Activated CD8-positive, alpha-beta T cell treated with anti-CD3 and anti-CD28 coated beads for 36 hours (primary cell): ENCODE measurements around the gene ENG. TPM values are rescaled to one million over a fixed set of nuclear protein-coding genes. Genes with fewer than 3 reads are reported as not detected.
A peak's percentile ranks its signal among the peaks of the same experiment; 100 is the strongest.

Source experiments
- ATAC-seq: fragments of 200-7000 bp; cut with Tn5 transposase; one replicate; pipeline ENCODE4 v1.10.0; 2021; ENCODE audit warnings: mild to moderate bottlenecking, moderate library complexity
- CTCF ChIA-PET: fragments of 350-600 bp; sonication (Branson Sonifier 250); formaldehyde crosslinking; loops from one replicate; lab custom pipeline; 2021; ENCODE audit warnings: antibody characterized with exemption; lab: Charles Lee
- POLR2A ChIA-PET: fragments of 350-600 bp; sonication (Branson Sonifier 250); formaldehyde crosslinking; loops from one replicate; lab custom pipeline; 2021; ENCODE audit warnings: antibody characterized with exemption; lab: Charles Lee
- DNase-seq: peaks from one replicate; pipeline ENCODE4 v3.0.0-alpha.2; 2020
- H3K27ac Mint-ChIP-seq: one replicate; pipeline ENCODE4 v1.8.0; 2021; ENCODE audit warnings: mild to moderate bottlenecking, mixed read lengths
- H3K27me3 Mint-ChIP-seq: one replicate; pipeline ENCODE4 v1.8.0; 2021; ENCODE audit warnings: mixed read lengths
- H3K36me3 Mint-ChIP-seq: one replicate; pipeline ENCODE4 v1.8.0; 2021; ENCODE audit warnings: low read depth, mixed read lengths
- H3K4me1 Mint-ChIP-seq: one replicate; pipeline ENCODE4 v1.8.0; 2021; ENCODE audit warnings: low read depth, mixed read lengths
- H3K4me3 Mint-ChIP-seq: one replicate; pipeline ENCODE4 v1.8.0; 2021; ENCODE audit warnings: mild to moderate bottlenecking, moderate library complexity, mixed read lengths
- H3K9me3 Mint-ChIP-seq: one replicate; pipeline ENCODE4 v1.8.0; 2021; ENCODE audit warnings: mixed read lengths
- CTCF ChIP-seq: fragments of 200-600 bp; IDR thresholded peaks from one replicate; pipeline ENCODE4 v1.8.0; 2022; ENCODE audit warnings: antibody characterized with exemption, mild to moderate bottlenecking
- intact Hi-C: fragments of 100-400 bp; cut with micrococcal nuclease; formaldehyde crosslinking; loops from one replicate; pipeline ENCODE4 v1.10.0; 2022
- total RNA-seq, 2 experiments: library from RNA; stranded (reverse); gene quantifications; one replicate each; pipeline ENCODE4 v1.2.3, GENCODE V29; 2021

Gene ENG
- total RNA-seq, 2 experiments from 2014 or later, result 14.2 to 15.0 TPM

GRCh38 chr9:127867356-127868277, 13.2 kb upstream of the ENG start:
- ChIA-PET POLR2A (interaction anchor here (1.3 kb wide), 1 partner anchor 29 kb away, joined by 3 read pairs; no protein-coding TSS in a partner anchor), CTCF (interaction anchor here (2.0 to 9.2 kb wide), 3 partner anchors 11 to 132 kb away, joined by 7 to 107 read pairs (median 46); partner anchors contain the start of genes ENG and TOR2A)
- no peak for TF ChIP-seq CTCF
- no peak overlapping the region for H3K27ac Mint-ChIP-seq
- intact Hi-C loops, result loop anchor here (5.0 kb wide), 2 partner anchors 65 to 130 kb away; partner anchors contain the start of genes FPGS and TOR2A
- peaks cover 20% of the 10 kb centered on the region for H3K4me1 Mint-ChIP-seq
- no peak for ATAC-seq
- H3K27me3 Mint-ChIP-seq, result no peaks in the 10 kb centered on the region
- H3K36me3 Mint-ChIP-seq, result no peaks in the 10 kb centered on the region
- H3K4me3 Mint-ChIP-seq, result no peak overlapping the region
- DNase-seq, result no peak
- no peaks in the 10 kb centered on the region for H3K9me3 Mint-ChIP-seq

GRCh38 chr9:127866535-127866934, 12.1 kb upstream of the ENG start:
- ATAC-seq (no peak), DNase-seq (no peak)
- H3K9me3 Mint-ChIP-seq, result no peaks in the 10 kb centered on the region
- TF ChIP-seq CTCF, result no peak
- ChIA-PET CTCF (interaction anchor here (2.0 to 9.2 kb wide), 3 partner anchors 10 to 131 kb away, joined by 7 to 107 read pairs (median 8); partner anchors contain the start of genes ENG and TOR2A), POLR2A (no interaction called here)
- peaks cover 30% of the 10 kb centered on the region for H3K4me1 Mint-ChIP-seq
- no peak overlapping the region for H3K27ac Mint-ChIP-seq
- H3K36me3 Mint-ChIP-seq, result no peaks in the 10 kb centered on the region
- intact Hi-C loops, result loop anchor here (5.0 kb wide), 2 partner anchors 64 to 129 kb away; partner anchors contain the start of genes FPGS and TOR2A
- H3K4me3 Mint-ChIP-seq, result no peak overlapping the region
- no peaks in the 10 kb centered on the region for H3K27me3 Mint-ChIP-seq

- POLR2A ChIA-PET, result interaction anchor here (0.9 to 2.0 kb wide), 7 partner anchors 8 to 80 kb away, joined by 3 to 5 read pairs (median 4); partner anchors contain the start of gene CDK9
- no peak overlapping the region for H3K4me3 Mint-ChIP-seq
- no peaks in the 10 kb centered on the region for H3K9me3 Mint-ChIP-seq
- no peak for TF ChIP-seq CTCF
- CTCF ChIA-PET, result interaction anchor here (0.8 to 9.2 kb wide), 6 partner anchors 10 to 132 kb away, joined by 3 to 107 read pairs (median 7); partner anchors contain the start of genes ENG, ST6GALNAC6 and TOR2A
- DNase-seq (peak; percentile 68), ATAC-seq (peak; percentile 57)
- H3K36me3 Mint-ChIP-seq, result no peaks in the 10 kb centered on the region
- no peaks in the 10 kb centered on the region for H3K27me3 Mint-ChIP-seq
- peaks cover 34% of the 10 kb centered on the region for H3K4me1 Mint-ChIP-seq
- peak overlapping the region; percentile 74 for H3K27ac Mint-ChIP-seq
- intact Hi-C loops, result loop anchor here (5.0 kb wide), 2 partner anchors 64 to 129 kb away; partner anchors contain the start of genes FPGS and TOR2A
Measured at GRCh38 chr9:127865645-127866464, 11.4 kb upstream of the ENG start.

- TF ChIP-seq CTCF, result no peak
- Mint-ChIP-seq H3K36me3 (no peaks in the 10 kb centered on the region), H3K27ac (peak overlapping the region; percentile 86), H3K4me1 (peaks cover 36% of the 10 kb centered on the region), H3K4me3 (no peak overlapping the region), H3K9me3 (no peaks in the 10 kb centered on the region), H3K27me3 (no peaks in the 10 kb centered on the region)
- no peak for ATAC-seq
- ChIA-PET CTCF (interaction anchor here (0.6 to 9.2 kb wide), 7 partner anchors 7 to 278 kb away, joined by 3 to 107 read pairs (median 6); partner anchors contain the start of genes ENG and TOR2A), POLR2A (interaction anchor here (0.6 to 1.5 kb wide), 6 partner anchors 10 to 289 kb away, joined by 3 to 5 read pairs (median 4); partner anchors contain the start of gene FPGS)
- intact Hi-C loops, result no loop called here
- no peak for DNase-seq
Measured at GRCh38 chr9:127863191-127863621, 8.7 kb upstream of the ENG start.
